Stromal cell of bone marrow (primary cell): ENCODE results near the gene SLC24A3.
A peak's percentile ranks its signal among the peaks of the same experiment; 100 is the strongest.

Experiments
- DNase-seq: peaks from one replicate; pipeline ENCODE4 v3.0.0-alpha.2; 2012; ENCODE audit warnings: low read depth

Gene SLC24A3

DNA sequence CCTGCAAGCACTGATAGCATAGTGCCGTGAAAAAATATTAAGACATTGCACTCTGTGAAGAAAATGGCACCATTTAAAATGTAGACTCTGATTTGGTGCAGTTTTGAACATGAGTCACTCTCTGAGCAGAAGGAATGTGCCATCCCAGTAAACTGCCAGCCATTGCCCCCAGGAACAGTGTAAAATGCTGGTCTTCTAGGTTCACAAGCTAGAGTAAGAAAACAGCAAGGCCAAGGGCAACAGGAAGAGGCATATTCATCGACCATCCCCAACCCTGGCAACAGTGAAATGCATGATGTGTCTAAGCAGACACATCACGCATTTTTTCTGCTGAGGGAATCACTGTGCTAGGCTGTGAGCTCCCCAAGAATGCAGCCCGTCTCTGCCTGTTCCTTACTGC, 382.5 kb downstream of the SLC24A3 start:
- DNase-seq: no peak

GRCh38 chr20:19598117-19598850, 385.8 kb downstream of the SLC24A3 start:
- DNase-seq: no peak

GRCh38 chr20:19599200-19599599, 386.8 kb downstream of the SLC24A3 start:
- DNase-seq: no peak

DNA sequence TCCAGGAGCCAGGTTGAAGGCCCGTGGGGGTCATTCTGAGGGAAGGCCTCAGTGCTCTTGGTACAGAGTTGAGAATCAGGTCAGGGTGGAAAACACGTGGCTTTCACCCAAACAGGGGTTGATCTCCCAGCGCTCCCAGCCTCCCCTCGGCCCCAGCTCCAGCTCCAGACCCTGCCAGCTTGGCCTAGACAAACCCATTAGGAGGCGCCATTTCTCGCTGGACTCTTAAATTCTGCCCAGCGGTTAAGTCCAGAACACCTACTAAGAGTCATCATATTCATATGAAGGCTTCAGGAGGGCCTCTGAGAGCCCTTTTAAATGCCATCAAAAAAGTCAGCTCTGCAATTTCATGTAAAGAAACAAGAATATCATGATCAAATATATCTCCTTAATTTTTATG, 387.6 kb downstream of the SLC24A3 start:
- no peak for DNase-seq

DNA sequence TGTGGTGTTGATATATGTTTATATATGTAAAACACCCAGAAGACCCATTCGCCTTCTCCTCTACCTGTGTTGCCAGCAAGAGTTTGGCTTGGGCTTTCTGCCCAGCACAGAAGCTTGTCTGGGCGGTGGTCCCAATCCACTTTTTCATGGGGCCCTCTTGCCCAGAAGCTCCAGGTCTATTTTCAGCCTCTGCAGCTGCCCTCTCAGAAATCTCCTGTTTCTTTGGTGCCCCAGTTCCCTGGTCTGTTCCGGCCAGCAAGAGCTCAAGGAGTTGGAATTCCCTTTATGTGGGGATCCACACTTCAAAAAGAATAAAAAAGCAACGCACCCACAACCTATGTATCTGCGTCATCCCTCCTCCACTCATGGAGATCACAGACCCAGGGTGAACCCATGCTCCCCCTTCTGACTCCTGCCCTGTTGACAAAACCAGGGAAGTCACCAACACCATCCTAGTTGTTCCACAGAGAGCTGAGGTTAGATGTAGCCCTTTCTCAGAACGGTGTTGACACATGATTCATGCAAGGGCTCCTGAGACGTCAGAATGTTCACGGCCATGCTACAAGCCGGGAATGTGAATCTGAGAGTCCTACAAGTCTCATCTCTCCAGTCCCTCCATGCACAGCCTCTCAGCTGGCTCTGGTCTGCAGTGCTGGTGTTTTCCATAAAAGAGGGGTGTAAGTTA, 388.8 kb downstream of the SLC24A3 start:
- no peak for DNase-seq

DNA sequence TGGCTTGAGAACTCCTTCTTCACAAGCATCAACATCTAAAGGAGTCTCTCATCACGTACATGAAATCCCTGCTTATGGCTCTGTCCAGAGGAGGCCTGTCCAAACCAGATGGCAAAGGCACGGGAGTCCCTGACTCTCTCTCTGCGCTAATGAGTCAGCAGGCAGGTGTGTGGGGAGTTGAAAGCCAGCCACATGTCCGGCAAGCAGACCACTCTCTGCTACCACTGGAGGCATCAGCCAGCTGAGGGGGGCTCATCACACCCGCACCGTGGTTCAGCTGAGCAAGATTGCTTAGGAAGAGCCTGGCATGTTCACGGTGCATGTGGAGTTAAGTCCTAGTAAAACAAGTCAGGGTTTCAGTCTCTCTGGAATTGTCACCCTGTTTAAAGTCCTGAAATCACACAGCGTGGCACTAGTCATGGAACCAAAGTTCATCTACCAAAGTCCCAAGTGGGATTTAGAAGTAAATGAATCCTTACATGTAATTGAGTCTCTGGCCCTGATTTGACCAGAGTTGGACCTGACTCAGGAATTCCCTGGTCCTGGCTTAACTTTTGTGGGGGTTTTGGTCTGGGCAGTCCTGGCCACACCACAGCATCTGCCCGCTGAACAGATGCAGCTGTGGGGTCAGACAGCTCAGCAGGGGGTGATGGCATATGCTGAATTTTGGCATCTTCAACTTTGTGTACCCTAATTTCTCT, 390.4 kb downstream of the SLC24A3 start:
- DNase-seq: no peak

- no peak for DNase-seq
These were observed 390.9 kb downstream of the SLC24A3 start for GRCh38 chr20:19603376-19603750.

GRCh38 chr20:19605786-19606485, 393.5 kb downstream of the SLC24A3 start:
- no peak for DNase-seq

DNA sequence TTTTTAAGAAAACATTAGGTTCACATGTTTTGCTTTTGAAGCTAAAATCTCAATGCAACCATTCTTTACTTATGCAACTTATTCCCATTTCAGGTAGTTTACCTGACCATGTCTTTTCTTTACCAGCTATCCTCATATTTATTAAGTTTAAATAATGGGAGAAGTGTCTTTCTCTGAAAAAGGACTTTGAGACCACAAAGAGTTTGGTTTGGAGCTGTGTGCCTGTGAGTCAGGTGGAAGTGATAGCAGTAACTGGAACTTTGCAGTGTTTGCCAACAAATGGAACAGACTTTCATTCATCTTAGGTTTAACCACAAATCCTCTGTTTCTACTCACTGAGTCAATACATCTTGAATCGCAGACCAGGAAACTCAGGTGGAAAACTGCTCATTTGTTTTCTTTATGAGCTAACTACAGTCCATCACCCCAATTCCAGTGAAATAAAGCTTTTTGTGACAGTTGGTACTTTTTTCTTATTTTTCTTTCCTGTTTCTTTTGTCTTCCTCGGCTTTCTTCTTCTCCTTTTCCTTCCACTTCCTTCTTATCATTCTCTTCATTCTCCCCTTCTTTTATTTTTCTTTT, 397.3 kb downstream of the SLC24A3 start:
- no peak for DNase-seq

DNA sequence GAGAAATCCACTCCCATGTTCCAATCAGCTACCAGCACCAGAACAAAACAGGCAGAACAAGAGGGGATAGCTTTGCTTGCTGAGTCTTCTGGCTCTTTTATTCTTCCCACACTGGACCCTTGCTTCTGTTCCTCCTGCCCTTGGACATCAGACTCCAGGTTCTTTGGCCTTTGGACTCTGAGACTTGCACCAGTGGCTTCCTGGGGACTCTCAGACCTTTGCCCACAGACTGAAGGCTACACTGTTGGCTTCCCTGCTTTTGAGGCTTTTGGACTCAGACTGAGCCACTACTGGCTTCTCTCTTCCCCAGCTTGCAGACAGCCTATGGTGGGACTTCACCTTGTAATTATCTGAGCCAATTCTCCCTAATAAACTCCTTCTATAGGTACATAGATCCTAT, 403.2 kb downstream of the SLC24A3 start:
- no peak for DNase-seq

DNA sequence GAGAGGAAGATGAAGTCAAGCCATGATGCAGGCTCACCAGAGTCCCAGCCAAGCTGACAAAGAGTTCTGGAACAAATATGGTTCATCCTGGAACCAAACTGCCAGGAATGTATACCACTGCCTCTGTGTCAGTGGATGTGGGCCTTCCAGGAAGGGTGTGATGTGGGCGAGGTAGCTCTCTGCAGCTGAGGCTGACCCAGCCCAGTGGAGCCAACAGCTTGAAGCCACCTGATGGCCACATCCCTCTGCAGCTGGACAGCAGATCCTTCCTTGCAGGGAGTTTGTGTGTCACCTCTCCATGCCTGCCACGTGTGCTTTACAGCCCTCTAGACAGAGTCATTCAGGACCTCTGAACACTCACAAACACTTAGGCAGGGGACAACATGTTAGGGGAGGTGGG, 403.6 kb downstream of the SLC24A3 start:
- no peak for DNase-seq

GRCh38 chr20:19616620-19617019, 404.2 kb downstream of the SLC24A3 start:
- no peak for DNase-seq

GRCh38 chr20:19617256-19617655, 404.8 kb downstream of the SLC24A3 start:
- no peak for DNase-seq

GRCh38 chr20:19618711-19619110, 406.3 kb downstream of the SLC24A3 start:
- DNase-seq: no peak

DNA sequence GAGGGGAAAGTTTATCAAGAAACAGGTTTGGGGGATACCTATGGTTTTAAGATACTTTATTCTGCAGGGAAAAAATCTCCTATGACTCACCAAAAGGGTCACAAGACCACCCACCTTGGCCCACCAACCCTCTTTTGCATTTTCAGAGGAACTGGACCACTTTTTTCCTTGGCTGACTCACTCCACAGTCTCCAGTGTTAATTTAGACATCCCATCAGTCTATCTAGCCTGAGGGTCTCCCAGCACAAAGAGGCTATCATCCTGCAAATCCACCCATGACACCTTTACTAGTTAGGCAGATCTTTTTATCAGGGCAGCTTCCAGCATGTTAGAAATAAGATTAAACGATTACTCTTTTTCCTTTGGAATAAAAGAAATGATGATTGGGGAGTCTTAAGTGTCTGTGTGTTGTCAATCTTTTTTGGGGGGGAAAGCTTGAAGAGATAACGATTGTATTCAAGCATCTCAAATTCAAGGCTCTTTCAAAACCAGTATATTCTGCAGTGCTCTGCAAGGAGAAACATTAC, 407.5 kb downstream of the SLC24A3 start:
- no peak for DNase-seq

DNA sequence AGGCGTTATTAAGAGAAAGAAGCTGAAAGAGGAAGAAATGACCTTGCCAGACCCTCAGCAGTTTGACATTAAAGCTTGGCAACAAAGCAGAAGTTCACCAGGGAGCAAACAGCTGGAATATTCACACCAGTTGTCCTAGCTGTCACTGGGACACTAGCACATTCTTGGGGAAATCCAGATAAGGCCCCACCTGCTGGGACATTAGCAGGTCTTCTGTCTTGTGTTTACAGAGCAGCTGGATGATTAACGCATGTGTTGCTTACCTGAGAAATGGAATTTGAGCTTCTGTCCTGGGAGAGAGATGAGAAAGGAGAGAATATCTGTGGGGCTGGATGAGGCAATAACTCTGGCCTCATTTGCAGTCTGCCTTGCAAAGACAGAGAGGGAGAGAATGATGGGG, 408.0 kb downstream of the SLC24A3 start:
- no peak for DNase-seq

- peak; percentile 21 for DNase-seq
These were observed 408.6 kb downstream of the SLC24A3 start for GRCh38 chr20:19621072-19621471.

DNA sequence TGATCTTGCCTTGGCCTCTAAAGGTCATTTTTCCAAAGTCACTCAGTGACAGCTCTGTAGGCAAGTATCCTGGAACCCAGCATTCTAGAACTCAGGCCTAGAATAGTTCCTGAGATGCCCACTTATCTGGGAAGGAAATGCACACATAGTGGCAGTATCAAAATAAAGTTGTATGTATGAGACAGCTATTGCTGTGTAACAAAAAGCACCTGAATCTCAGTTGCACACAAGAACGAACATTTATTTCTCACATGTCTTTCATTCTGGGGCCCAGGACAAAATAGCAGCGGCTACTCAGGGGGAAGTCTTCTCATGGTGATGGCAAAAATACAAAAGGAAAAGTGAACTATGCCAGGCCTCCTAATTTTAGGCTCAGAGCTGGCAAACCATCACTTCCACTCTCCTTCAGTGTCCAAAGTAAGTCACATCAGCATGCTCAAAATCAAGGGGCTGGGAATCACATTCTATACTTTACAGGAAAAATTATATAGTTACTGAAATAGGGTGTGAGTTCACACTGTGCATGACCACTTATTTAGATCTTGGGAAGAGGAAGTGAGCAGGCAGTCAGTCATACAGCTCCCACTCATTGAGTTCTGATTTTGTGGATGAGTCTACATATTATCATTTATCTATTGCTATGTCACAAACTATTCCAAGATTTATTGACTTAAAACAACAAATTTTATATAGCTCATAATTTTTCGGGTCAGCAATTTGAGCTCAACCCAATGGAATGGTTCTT, 412.0 kb downstream of the SLC24A3 start:
- no peak for DNase-seq

DNA sequence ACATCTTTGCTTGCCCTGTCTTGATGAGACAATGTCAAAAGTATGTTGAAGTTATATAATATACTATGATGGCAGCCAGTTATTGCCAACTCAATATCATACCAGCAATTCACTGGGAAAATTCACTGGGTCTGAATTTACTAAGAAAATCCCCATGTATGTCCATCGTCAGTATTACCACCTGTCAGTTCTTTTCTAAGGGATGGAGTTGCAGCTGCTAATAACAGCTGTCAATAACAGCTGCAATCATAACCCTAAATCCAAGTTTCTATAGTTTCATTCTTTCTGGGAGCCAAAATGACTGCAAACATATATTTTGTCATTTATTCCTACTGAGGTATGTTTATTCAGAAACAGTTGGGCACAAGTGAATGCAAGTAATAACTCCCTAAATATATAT, 413.0 kb downstream of the SLC24A3 start:
- DNase-seq: no peak

GRCh38 chr20:19626896-19627295, 414.5 kb downstream of the SLC24A3 start:
- no peak for DNase-seq

DNA sequence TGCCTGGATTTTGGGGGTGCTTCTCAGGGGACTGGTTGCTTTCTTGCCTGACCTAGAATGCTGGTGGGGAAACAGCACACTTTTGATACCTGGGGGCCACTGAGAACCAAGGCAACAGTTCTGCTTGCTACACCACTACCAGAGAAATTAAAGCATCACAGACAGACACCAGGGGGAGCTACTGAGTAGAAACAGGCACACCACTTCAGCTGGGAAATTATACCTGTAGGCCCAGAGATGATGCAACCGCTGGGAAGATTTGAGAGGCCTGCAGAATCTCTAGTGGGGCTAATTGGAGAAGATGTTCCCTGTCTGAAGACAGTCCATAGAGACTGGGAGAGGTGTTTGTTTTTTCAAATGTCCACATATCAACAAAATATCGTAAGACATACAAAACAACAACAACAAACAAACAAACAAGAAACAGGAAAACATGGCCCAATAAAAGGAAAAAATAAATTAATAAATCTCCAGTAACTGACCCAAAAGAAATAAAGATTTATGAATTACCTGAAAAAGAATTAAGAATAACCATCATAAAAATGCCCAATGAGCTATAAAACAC, 416.2 kb downstream of the SLC24A3 start:
- DNase-seq: peak; percentile 16
